Fibroblast of skin of back (primary cell): ENCODE results near the gene CORO7.

Experiments
- DNase-seq: peaks from one replicate; pipeline ENCODE4 v3.0.0-alpha.2; 2013

The CORO7 gene

DNA sequence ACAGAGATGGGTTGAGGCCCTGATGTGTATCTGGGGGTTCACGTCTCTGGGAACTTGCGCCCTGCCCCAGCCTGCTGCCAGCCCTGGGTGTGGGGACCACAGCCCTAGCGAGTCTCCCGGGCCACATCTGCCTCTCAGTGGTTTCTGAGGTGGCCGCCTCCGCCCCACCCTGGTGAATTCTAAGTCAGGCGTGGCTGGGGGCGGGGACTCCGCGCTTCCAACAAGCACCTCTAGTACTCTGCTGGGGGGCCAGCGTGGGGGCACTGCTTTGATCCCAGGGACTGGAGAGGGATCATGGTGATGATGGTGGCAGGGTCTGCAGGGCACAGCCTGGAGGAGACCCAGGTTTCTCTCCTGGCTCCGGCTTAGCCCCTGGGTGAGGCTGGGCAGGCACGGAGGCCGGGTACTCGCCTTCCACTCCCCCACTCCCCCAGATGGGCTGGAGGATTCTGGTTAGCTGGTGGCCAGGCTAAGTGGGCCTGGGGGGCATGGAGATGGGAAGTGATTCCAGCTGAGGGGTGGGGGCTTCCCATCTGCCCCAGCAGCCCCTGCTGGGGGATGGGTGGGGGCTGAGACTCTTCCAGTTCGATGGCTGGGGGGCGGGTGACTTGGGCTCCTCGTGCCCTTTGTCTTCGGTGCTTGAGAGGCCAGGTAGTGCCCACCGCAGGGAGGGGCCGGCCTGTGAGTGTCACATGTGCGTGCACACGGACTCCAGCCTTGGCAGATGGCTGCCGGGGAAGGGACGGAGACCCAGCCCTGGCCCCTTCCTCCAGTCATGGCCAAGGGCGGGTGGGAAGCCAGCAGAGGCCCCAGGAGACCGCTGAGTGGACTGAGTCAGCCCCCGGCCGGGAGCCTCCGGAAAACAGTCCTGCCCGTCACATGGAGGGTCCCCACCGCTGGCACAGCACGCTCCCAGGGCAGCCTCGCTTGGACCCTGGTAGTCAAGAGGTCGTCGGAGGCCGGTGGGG, 96.7 kb downstream of the CORO7 start:
- peak; percentile 37 for DNase-seq

DNA sequence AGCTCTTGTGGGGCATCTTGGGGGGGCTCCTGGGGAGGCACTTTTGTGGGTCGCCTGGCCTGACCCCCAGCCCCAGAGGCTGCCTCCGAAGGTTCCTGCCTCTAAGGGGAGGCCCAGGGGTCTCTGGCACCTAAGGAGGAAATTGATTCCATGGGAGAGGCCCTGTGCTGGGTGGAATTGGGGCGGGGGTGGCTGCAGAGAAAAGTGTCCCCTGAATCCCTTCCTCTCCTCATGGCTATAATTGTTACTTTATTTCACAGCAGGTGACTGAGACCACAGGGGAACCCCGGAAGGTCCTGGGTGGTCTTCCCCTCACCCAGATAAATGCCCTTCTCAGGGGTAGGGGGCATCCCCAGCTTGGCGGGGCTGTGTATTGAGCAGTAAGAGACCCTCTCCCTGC, 97.4 kb downstream of the CORO7 start:
- DNase-seq, result no peak

GRCh38 chr16:4318451-4318910, 97.9 kb downstream of the CORO7 start:
- DNase-seq, result peak; percentile 33

- DNase-seq, result no peak
Observed at GRCh38 chr16:4317532-4318450, 98.6 kb downstream of the CORO7 start.

DNA sequence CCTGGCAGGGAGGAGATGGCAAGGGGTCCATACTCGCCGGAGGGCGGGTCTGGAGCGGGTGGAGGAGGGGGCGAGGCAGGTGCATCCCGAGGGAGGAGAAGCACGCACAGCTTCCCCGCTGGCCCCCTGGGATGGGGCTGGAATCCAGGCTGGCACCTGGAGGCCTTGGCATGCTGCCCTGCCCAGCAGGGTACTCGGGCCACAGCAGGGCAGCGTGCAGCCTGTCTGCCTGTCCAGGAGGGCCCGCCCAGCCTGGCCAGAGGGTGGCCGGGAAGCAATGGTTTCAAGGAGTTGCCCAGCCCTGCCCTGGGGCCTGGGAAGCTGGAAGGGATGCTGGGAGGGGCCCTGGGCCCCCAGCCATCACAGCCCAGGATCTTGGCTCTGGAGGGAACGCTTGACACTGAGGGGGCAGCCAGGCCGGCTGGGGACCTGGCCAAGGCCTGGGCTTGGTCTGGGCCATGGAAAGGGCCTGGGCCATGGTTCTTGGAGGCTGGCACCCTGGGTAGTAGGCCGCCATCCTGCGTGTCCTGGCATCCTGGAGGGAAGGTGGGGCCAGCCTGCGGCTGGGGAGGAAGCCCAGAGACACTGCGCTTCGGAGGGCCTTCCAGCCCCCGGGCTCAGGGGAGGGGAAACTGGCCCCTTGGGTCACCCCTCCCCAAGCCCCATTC, 99.4 kb downstream of the CORO7 start:
- DNase-seq, result peak; percentile 26

GRCh38 chr16:4316108-4316863, 100.1 kb downstream of the CORO7 start:
- DNase-seq, result peak; percentile 36

- DNase-seq, result peak; percentile 84
Observed at GRCh38 chr16:4315186-4316107, 100.9 kb downstream of the CORO7 start, which contains the start of gene GLIS2. TSS of gene GLIS2 (plus strand) at chr16:4316067. CDS start at chr16:4332281, 16,214 bp downstream.

- peak; percentile 46 for DNase-seq
Observed at GRCh38 chr16:4314532-4315185, 101.7 kb downstream of the CORO7 start.

GRCh38 chr16:4313563-4314531, 102.5 kb downstream of the CORO7 start:
- peak; percentile 22 for DNase-seq

DNA sequence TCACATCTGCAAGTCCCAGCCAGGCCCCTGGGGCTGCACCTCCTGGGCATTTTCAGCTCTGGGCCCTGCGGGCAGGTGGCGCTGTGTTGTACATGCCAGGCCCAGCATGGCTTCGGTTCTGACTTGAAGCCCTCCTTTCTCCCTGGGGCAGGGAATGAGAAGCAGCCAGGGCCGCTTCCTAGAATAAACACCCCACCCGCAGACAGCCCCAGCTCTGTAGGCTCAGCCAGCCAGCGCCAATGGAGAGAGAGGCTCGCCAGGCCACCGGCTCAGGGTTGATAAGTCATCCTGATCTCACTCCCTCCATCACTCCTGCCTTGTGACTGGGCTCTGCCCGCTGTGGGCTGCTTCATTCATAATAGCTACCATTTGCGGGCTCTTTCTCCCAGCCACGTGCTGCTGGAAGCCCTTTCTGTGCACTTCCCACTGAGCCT, 106.5 kb downstream of the CORO7 start:
- peak; percentile 87 for DNase-seq

DNA sequence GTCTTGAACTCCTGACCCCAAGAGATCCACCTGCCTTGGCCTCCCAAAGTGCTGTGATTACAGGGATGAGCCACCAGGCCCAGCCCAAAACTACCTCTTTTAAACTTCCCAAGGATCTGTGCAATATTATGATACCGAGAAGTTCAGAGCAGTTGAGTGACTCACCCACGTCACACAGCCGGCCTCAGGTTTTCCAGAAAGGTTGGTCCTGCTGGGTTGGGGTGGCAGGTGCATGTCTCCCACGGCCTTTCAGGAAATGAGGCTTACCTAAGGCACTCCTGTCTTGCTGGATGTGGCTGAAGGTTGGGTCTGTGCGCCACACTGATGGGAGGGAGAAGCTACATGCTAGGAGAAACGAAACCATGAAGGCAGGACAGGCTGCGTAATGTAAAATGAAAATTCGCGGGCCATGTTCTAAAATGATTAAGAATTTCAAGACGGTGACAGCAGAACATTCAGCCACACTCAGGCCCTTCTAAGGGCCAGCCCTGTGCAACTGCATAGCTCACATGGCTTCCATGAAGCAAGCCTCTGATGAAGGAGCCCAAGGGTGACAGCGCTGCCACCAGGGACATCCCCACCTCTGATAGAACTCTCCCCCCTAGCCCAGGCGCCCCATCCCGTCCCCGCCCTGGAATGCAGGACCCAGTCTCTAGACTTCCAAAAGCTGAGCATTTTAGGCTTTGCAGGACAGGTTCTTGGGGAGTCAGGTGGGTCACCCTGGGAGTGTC, 107.1 kb downstream of the CORO7 start:
- no peak for DNase-seq

GRCh38 chr16:4307215-4308037, 109.0 kb downstream of the CORO7 start:
- peak; percentile 96 for DNase-seq

- DNase-seq, result no peak
Observed at GRCh38 chr16:4306470-4307214, 109.8 kb downstream of the CORO7 start.
